ENCODE results near the gene ALKBH5. TPM values are rescaled to one million over a fixed set of nuclear protein-coding genes. Genes with fewer than 3 reads are reported as not detected.

ALKBH5 gene
- polyA plus RNA-seq, 1 of the 3 experiments (the other 2 are of a cell fraction), result 41.0 TPM

DNA sequence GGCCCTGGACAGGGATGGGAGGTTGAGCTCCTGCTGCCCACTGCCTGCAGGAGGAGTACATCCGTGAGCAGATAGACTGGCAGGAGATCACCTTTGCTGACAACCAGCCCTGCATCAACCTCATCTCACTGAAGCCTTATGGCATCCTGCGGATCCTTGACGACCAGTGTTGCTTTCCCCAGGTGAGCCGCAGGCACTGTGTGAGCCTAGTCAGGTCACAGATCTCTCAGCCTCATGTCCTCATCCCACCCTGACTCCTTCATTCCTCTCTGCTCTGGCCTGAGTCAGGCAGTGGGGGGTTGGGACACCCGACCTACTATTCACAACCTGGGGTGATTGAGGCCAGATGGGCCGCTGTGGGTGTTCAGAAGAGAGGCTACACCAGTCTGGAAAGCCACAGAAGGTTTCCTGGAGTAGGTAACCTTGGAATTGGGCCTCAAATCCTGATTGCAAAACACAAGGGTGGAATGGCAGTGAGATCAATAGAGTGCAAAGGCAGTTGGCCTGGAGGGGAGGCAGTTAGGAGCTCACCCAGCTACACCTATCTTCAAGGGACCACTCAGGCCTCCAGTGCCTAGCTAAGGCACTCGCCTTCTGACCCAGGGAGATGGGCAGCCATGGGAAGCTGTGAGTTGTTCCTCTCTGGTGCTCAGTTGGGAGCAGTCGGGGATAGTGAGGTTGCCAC is 45.4 kb upstream of the ALKBH5 start:
- CTCF ChIA-PET, result interaction anchor here (0.8 to 3.1 kb wide), 5 partner anchors 8 to 34 kb away, joined by 3 to 9 read pairs (median 5); no protein-coding TSS in a partner anchor
- no peaks in the 10 kb centered on the region for H3K9me2 ChIP-seq

GRCh38 chr17:18139092-18139491 is 44.5 kb upstream of the ALKBH5 start:
- POLR2A ChIA-PET, result no interaction called here
- CTCF ChIA-PET, result interaction anchor here (0.7 to 4.3 kb wide), 6 partner anchors 9 to 78 kb away, joined by 3 to 25 read pairs (median 6); no protein-coding TSS in a partner anchor

More for the DNA sequence above, 45.4 kb upstream of the ALKBH5 start:
- Histone ChIP-seq H3K36me3 (replicated peaks in 1 of 2; ENCODE audit: control insufficient read depth in 1 of 2, insufficient read depth in 2 of 2, low read length in 1 of 2) (no peaks in the 10 kb centered on the region), H3K9me3 (no peaks in the 10 kb centered on the region), H3F3A (replicated peaks; ENCODE audit: insufficient read depth) (peaks cover 3% of the 10 kb centered on the region), H3K27ac (ENCODE audit: low read depth in 2 of 2, low read length in 1 of 2) (no peak overlapping the region), H3K9ac (no peak overlapping the region), H3K79me2 (ENCODE audit: insufficient read depth) (no peaks in the 10 kb centered on the region), H3K4me3 (ENCODE audit: low read depth in 2 of 2, low read length in 1 of 2) (no peak overlapping the region), H4K20me1 (ENCODE audit: insufficient read depth) (no peaks in the 10 kb centered on the region), H3K27me3 (ENCODE audit: insufficient read depth) (no peaks in the 10 kb centered on the region), H2AFZ (ENCODE audit: low read depth) (no peak overlapping the region), H3K4me1 (ENCODE audit: control insufficient read depth in 1 of 2, insufficient read depth in 2 of 2, low read depth in 1 of 2, low read length in 1 of 2) (peaks cover 0 to 18% of the 10 kb centered on the region in 2 experiments; a peak in 1 of 4 replicates), H3K4me2 (no peak overlapping the region)
- POLR2A ChIA-PET, result no interaction called here
- no peak for DNase-seq
- TF ChIP-seq GATA2 (CRISPR knock-in tag; IDR thresholded peaks at IDR 0.05) (no peak), FOXJ3 (CRISPR knock-in tag; IDR thresholded peaks at IDR 0.05) (no peak), TAF1 (IDR thresholded peaks at IDR 0.05; ENCODE audit: borderline replicate concordance, low read depth, low read length) (no peak), EZH2phosphoT487 (IDR thresholded peaks at IDR 0.05; ENCODE audit: borderline replicate concordance, low read depth) (no peak), EP300 (IDR thresholded peaks at IDR 0.05; ENCODE audit: borderline replicate concordance in 1 of 2, low read depth in 1 of 2, low read length in 1 of 2) (no peak)
- 74% methylated on average over 6 of the region's 8 CpGs for WGBS (ENCODE audit: low lambda C conversion rate)

More at GRCh38 chr17:18139092-18139491, 44.5 kb upstream of the ALKBH5 start:
- Histone ChIP-seq H4K20me1 (ENCODE audit: insufficient read depth) (no peaks in the 10 kb centered on the region), H3K79me2 (ENCODE audit: insufficient read depth) (no peaks in the 10 kb centered on the region), H3K27me3 (ENCODE audit: insufficient read depth) (no peaks in the 10 kb centered on the region), H2AFZ (ENCODE audit: low read depth) (no peak overlapping the region), H3K27ac (ENCODE audit: low read depth in 2 of 2, low read length in 1 of 2) (no peak overlapping the region), H3K4me2 (no peak overlapping the region), H3K4me3 (ENCODE audit: low read depth in 2 of 2, low read length in 1 of 2) (no peak overlapping the region), H3K9me3 (no peaks in the 10 kb centered on the region), H3K9me2 (no peaks in the 10 kb centered on the region), H3K4me1 (ENCODE audit: control insufficient read depth in 1 of 2, insufficient read depth in 2 of 2, low read depth in 1 of 2, low read length in 1 of 2) (peaks cover 0 to 18% of the 10 kb centered on the region in 2 experiments; a peak in 1 of 4 replicates), H3K9ac (no peak overlapping the region), H3F3A (replicated peaks; ENCODE audit: insufficient read depth) (peaks cover 3% of the 10 kb centered on the region), H3K36me3 (replicated peaks in 1 of 2; ENCODE audit: control insufficient read depth in 1 of 2, insufficient read depth in 2 of 2, low read length in 1 of 2) (no peaks in the 10 kb centered on the region)
- no peak for DNase-seq
- WGBS (ENCODE audit: low lambda C conversion rate), result 88% methylated on average over 2 of the region's 2 CpGs
- TF ChIP-seq FOXJ3 (CRISPR knock-in tag; IDR thresholded peaks at IDR 0.05) (no peak), EP300 (IDR thresholded peaks at IDR 0.05; ENCODE audit: borderline replicate concordance in 1 of 2, low read depth in 1 of 2, low read length in 1 of 2) (no peak), TEAD4 (IDR thresholded peaks at IDR 0.05; ENCODE audit: borderline replicate concordance, insufficient read depth) (no peak)
- TF ChIP-seq, protein P1, sequence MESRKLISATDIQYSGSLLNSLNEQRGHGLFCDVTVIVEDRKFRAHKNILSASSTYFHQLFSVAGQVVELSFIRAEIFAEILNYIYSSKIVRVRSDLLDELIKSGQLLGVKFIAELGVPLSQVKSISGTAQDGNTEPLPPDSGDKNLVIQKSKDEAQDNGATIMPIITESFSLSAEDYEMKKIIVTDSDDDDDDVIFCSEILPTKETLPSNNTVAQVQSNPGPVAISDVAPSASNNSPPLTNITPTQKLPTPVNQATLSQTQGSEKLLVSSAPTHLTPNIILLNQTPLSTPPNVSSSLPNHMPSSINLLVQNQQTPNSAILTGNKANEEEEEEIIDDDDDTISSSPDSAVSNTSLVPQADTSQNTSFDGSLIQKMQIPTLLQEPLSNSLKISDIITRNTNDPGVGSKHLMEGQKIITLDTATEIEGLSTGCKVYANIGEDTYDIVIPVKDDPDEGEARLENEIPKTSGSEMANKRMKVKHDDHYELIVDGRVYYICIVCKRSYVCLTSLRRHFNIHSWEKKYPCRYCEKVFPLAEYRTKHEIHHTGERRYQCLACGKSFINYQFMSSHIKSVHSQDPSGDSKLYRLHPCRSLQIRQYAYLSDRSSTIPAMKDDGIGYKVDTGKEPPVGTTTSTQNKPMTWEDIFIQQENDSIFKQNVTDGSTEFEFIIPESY (IDR thresholded peaks at IDR 0.05; ENCODE audit: borderline replicate concordance, low read depth), result no peak
